ENCODE results near the gene CPEB1. TPM values are rescaled to one million over a fixed set of nuclear protein-coding genes. Genes with fewer than 3 reads are reported as not detected.

CPEB1 gene
- total and polyA plus RNA-seq, 8 donors = 1.3 to 5.0 (median 3.0) TPM

DNA sequence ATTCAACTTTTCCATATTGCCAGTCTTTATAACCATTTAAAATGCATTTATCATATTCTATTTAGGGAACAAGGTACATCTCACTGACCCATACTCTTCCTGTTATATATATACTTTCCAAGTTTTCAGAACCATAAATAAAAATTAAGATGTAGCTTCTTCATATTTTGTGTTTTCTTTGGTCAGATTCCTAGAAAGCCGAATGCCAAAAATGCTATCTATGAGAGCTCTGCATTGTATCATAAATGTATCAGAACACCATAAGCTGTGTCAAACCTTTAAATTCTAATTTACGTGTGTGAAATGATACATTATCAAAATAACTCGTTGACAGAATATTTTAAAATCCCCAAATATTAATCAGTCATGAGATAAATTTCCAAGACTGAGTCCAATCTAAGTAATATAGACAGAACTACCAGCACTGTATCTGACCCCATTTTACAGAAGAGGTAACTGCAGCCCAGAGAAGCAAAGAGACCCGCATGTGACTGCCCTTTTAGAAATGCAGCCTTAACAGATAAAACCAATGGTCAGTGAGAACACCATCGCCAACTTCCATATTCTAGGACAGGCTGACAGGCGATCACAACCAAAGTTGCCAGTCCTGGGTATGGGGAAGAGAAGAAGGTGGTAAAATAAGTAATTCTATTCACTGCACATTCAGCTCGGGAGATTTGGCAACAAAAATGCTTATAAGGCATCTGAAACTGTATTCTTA lies 90.7 kb downstream of the CPEB1 start:
- Histone ChIP-seq H3K27me3 (no peaks in the 10 kb centered on the region), H3K4me1 (no peaks in the 10 kb centered on the region), H3K36me3 (no peaks in the 10 kb centered on the region), H3K9me3 (no peaks in the 10 kb centered on the region), H3K27ac (no peak overlapping the region), H3K4me3 (no peak overlapping the region)
- intact Hi-C loops (cut with DNase I) = no loop called here
- ATAC-seq = no peak
- DNase-seq = no peak
- TF ChIP-seq, protein P1, sequence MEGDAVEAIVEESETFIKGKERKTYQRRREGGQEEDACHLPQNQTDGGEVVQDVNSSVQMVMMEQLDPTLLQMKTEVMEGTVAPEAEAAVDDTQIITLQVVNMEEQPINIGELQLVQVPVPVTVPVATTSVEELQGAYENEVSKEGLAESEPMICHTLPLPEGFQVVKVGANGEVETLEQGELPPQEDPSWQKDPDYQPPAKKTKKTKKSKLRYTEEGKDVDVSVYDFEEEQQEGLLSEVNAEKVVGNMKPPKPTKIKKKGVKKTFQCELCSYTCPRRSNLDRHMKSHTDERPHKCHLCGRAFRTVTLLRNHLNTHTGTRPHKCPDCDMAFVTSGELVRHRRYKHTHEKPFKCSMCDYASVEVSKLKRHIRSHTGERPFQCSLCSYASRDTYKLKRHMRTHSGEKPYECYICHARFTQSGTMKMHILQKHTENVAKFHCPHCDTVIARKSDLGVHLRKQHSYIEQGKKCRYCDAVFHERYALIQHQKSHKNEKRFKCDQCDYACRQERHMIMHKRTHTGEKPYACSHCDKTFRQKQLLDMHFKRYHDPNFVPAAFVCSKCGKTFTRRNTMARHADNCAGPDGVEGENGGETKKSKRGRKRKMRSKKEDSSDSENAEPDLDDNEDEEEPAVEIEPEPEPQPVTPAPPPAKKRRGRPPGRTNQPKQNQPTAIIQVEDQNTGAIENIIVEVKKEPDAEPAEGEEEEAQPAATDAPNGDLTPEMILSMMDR (IDR thresholded peaks at IDR 0.05) = no peak

DNA sequence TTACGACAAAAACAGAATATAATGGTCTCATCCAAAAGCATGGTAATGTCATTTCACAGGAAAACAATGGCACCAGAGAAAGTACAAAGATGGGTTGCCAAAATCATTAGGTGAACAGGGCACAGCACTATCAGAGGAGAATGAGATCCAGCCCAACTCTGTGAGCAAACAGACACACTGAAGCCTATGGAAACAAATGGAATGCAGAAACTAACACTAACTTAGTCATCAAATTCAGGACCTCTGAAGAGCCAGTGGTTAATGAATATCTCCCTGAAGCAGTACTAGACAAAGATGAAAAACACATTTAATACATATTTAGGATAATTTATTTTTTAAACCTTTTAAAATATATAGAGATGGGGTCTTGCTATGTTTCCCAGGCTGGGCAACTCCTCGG lies 92.3 kb downstream of the CPEB1 start:
- H3K27ac ChIP-seq = no peak overlapping the region
- H3K36me3 ChIP-seq = no peaks in the 10 kb centered on the region
- intact Hi-C loops (cut with DNase I) = no loop called here
- TF ChIP-seq, protein P1 (IDR thresholded peaks at IDR 0.05) = no peak
- no peak overlapping the region for H3K4me3 ChIP-seq
- H3K27me3 ChIP-seq = no peaks in the 10 kb centered on the region
- no peaks in the 10 kb centered on the region for H3K9me3 ChIP-seq
- DNase-seq (no peak), ATAC-seq (no peak)
- no peaks in the 10 kb centered on the region for H3K4me1 ChIP-seq

DNA sequence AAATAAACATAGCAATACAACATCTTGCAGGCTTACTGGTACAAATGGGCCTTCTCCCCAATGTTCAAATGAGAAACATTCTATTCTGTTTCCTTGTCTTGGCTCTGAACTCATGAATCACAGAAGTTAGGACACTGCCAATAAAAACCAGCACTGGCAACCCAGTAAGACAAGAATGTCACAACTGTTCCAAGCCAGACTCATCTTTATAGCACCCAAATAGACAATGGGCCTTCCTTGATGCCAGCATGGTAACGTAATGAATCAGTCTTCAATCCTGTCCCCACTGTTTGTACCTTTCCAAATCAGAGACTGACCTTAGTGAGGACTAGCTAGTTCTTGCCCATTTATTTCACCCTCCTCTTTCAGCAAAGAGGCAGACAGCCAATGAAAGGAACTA lies 92.8 kb downstream of the CPEB1 start:
- intact Hi-C loops (cut with DNase I) = no loop called here

DNA sequence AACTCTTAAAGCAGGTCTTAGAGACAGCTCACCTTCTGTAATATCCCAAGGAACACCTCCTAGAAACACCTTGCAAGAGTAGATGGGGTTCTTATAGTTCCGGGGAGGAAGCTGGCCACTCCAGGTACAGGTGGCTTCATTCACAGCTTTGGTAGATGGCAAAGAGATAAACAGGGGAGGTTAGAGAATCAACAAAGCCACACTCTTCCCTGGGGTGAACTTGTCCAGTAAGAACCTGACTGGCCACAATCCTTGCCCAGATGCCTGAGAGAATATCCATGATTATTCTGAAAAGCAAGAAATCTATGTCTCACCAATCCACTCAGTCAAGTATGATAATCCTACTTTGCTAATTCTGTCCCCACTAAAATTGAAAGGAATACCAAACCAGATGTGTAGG lies 93.3 kb downstream of the CPEB1 start:
- no peak overlapping the region for H3K4me3 ChIP-seq
- TF ChIP-seq, protein P1 (IDR thresholded peaks at IDR 0.05) = no peak
- DNase-seq (no peak), ATAC-seq (no peak)
- no peaks in the 10 kb centered on the region for H3K36me3 ChIP-seq
- no peaks in the 10 kb centered on the region for H3K4me1 ChIP-seq
- intact Hi-C loops (cut with DNase I) = no loop called here
- H3K27ac ChIP-seq = no peak overlapping the region
- no peaks in the 10 kb centered on the region for H3K27me3 ChIP-seq
- no peaks in the 10 kb centered on the region for H3K9me3 ChIP-seq

More for the DNA sequence above, 92.8 kb downstream of the CPEB1 start:
- Histone ChIP-seq H3K4me1 (no peaks in the 10 kb centered on the region), H3K27me3 (no peaks in the 10 kb centered on the region), H3K27ac (no peak overlapping the region), H3K9me3 (no peaks in the 10 kb centered on the region), H3K36me3 (no peaks in the 10 kb centered on the region), H3K4me3 (no peak overlapping the region)
- ATAC-seq (no peak), DNase-seq (no peak)
- TF ChIP-seq, protein P1 (IDR thresholded peaks at IDR 0.05) = no peak

DNA sequence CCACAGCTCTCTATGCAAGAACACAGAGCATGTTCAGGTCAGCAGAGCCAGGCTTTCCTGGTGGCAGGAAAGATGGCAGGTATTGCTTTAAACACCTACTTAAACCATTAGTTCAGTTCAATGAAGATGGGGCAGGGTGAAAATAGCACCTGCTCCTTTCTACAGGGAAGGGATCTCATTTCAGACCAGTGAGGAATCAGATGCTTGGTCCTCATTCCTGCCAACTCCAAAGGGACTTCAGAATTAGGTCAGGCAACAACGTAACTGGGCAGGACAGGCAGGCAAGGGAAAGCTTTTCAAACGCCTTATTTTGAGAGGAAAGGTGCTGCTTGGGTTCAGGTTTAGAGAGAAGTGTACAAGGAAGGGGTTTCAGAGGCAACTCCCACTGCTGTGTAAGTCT lies 94.3 kb downstream of the CPEB1 start:
- no peaks in the 10 kb centered on the region for H3K4me1 ChIP-seq
- ATAC-seq (no peak), DNase-seq (no peak)
- no peak overlapping the region for H3K4me3 ChIP-seq
- no peaks in the 10 kb centered on the region for H3K9me3 ChIP-seq
- no peaks in the 10 kb centered on the region for H3K36me3 ChIP-seq
- no peak overlapping the region for H3K27ac ChIP-seq
- TF ChIP-seq, protein P1 (IDR thresholded peaks at IDR 0.05) = no peak
- H3K27me3 ChIP-seq = no peaks in the 10 kb centered on the region
- intact Hi-C loops (cut with DNase I) = no loop called here
